GM19455 (cell line): ENCODE results near the gene SIAE.
A peak's percentile ranks its signal among the peaks of the same experiment; 100 is the strongest.
"Not testable (repeated sequence)": the region's sequence is repeated elsewhere in the genome, so short reads cannot be mapped to it uniquely, and the experiment has no call there.

ENCODE experiments used
- ATAC-seq: cut with Tn5 transposase; IDR thresholded peaks from one replicate; pipeline ENCODE4 v1.9.1; 2021; ENCODE audit not compliant: unreplicated experiment

SIAE gene

GRCh38 chr11:124625504-124626168 is 47.9 kb downstream of the SIAE start:
- ATAC-seq = no peak

GRCh38 chr11:124623861-124624525 is 49.5 kb downstream of the SIAE start:
- ATAC-seq = no peak

- peak; percentile 99 for ATAC-seq
These were observed 50.7 kb downstream of the SIAE start, which contains the start of gene TBRG1 for GRCh38 chr11:124622531-124623451. TSS of gene TBRG1 (plus strand) at chr11:124622864. CDS start at chr11:124623084, 220 bp downstream.

- no peak for ATAC-seq
These were observed 54.7 kb downstream of the SIAE start for GRCh38 chr11:124618863-124619262.

- no peak for ATAC-seq
These were observed 60.8 kb downstream of the SIAE start for GRCh38 chr11:124612567-124613246.

- ATAC-seq = no peak
These were observed 61.5 kb downstream of the SIAE start for GRCh38 chr11:124612045-124612444.

GRCh38 chr11:124611064-124611463 is 62.5 kb downstream of the SIAE start, which contains the start of gene PANX3:
TSS of gene PANX3 (plus strand) at chr11:124611428. CDS start at chr11:124611557, 129 bp downstream.
- no peak for ATAC-seq

- ATAC-seq = no peak
These were observed 63.2 kb downstream of the SIAE start for GRCh38 chr11:124610295-124610694.

GRCh38 chr11:124608147-124608546 is 65.4 kb downstream of the SIAE start:
- ATAC-seq = no peak

- no peak for ATAC-seq
These were observed 67.8 kb downstream of the SIAE start for GRCh38 chr11:124605719-124606118.

- ATAC-seq = not testable (repeated sequence)
These were observed 70.8 kb downstream of the SIAE start for GRCh38 chr11:124602723-124603122.

GRCh38 chr11:124602193-124602592 is 71.3 kb downstream of the SIAE start:
- ATAC-seq = no peak

- no peak for ATAC-seq
These were observed 72.8 kb downstream of the SIAE start for GRCh38 chr11:124600621-124601320.

GRCh38 chr11:124597626-124598025 is 75.9 kb downstream of the SIAE start:
- no peak for ATAC-seq

GRCh38 chr11:124595302-124595701 is 78.2 kb downstream of the SIAE start:
- no peak for ATAC-seq

GRCh38 chr11:124592627-124593026 is 80.9 kb downstream of the SIAE start:
- ATAC-seq = no peak

- ATAC-seq = no peak
These were observed 82.1 kb downstream of the SIAE start for GRCh38 chr11:124591430-124591829.

- ATAC-seq = peak; percentile 65
These were observed 87.2 kb downstream of the SIAE start for GRCh38 chr11:124586238-124586860.

- ATAC-seq = no peak
These were observed 88.7 kb downstream of the SIAE start for GRCh38 chr11:124584681-124585372.
